ENCODE data around the gene TSPEAR.
"Not testable (repeated sequence)": the region's sequence is repeated elsewhere in the genome, so short reads cannot be mapped to it uniquely, and the experiment has no call there.

TSPEAR gene

DNA sequence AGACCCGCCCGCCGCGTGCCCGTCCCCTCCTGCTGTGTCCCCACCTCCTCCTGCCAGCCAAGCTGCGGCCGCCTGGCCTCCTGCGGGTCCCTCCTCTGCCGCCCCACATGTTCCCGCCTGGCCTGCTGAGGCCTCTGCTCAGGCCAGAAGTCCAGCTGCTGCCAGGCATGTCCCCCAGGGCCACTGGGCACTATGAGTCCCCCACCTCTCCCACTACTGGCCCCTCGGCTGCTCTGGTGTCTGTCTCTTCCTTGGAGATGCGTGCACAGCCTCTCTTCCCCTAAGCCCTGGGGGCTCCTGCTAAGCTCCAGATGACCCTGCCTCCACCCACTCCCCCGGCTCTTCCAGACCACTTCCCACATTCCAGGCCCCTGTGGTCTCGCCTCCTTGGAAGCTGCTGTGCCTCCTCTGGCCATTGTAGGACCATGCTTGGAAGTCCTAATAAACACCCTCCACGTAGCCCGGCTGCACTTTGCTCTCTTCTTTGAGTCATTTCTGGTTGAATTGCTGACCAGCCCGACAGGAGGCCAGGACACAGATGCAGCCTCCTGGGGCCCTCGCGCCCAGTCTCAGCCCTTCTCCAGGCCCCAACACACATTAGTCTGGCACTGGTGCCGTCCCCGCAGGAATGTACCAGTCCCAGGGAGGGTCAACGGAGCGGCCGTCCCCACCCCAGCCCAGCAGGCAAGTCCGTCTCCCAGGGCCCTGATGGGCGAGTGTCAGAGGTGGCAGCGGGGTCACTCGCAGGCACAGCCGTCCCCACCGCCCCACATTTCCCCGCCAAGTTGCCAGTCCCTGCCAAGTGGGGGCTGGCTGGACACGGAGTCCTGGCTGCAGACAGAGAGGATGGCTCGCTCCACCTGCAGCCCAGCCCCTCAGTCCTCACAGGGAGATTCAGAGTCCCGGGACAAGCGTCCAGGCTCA lies 13.3 kb downstream of the TSPEAR start:
- Histone ChIP-seq H4K20me1 (no peaks in the 10 kb centered on the region), H3K9ac (no peak overlapping the region), H3K27me3 (peaks cover 51% of the 10 kb centered on the region), H3K4me2 (no peak overlapping the region), H3K36me3 (no peaks in the 10 kb centered on the region), H3K4me1 (peaks cover 14% of the 10 kb centered on the region), H3K27ac (no peak overlapping the region), H3K9me3 (peaks cover 13% of the 10 kb centered on the region), H3K4me3 (no peak overlapping the region)
- no peak for TF ChIP-seq Cebpa-rat (IDR thresholded peaks at IDR 0.05)

DNA sequence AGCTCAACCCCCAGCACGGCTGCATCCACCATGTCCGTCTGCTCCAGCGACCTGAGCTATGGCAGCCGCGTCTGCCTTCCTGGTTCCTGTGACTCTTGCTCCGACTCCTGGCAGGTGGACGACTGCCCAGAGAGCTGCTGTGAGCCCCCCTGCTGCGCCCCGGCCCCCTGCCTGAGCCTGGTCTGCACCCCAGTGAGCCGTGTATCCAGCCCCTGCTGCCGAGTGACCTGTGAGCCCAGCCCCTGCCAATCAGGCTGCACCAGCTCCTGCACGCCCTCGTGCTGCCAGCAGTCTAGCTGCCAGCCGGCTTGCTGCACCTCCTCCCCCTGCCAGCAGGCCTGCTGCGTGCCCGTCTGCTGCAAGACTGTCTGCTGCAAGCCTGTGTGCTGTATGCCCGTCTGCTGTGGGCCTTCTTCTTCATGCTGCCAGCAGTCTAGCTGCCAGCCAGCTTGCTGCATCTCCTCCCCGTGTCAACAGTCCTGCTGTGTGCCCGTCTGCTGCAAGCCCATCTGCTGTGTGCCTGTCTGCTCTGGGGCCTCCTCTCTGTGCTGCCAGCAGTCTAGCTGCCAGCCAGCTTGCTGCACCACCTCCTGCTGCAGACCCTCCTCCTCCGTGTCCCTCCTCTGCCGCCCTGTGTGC lies 14.1 kb downstream of the TSPEAR start, which contains the start of gene KRTAP10-12:
KRTAP10-12 (plus strand) TSS at position 1 of the 639 bp plus-strand sequence; CDS start at position 31, 30 bp downstream.
- not testable (repeated sequence) for H3K4me2 ChIP-seq, H3K36me3 ChIP-seq, H3K9ac ChIP-seq, H3K4me3 ChIP-seq, H3K27ac ChIP-seq, H4K20me1 ChIP-seq
- Histone ChIP-seq H3K9me3 (peaks cover 20% of the 10 kb centered on the region), H3K4me1 (peaks cover 14% of the 10 kb centered on the region), H3K27me3 (peaks cover 43% of the 10 kb centered on the region)

GRCh38 chr21:44696572-44696971 lies 14.8 kb downstream of the TSPEAR start:
- Histone ChIP-seq H3K9me3 (peaks cover 21% of the 10 kb centered on the region), H3K4me2 (no peak overlapping the region), H3K9ac (no peak overlapping the region), H3K4me1 (peaks cover 14% of the 10 kb centered on the region), H3K27ac (no peak overlapping the region), H3K4me3 (no peak overlapping the region), H3K36me3 (no peaks in the 10 kb centered on the region), H3K27me3 (peaks cover 36% of the 10 kb centered on the region), H4K20me1 (no peaks in the 10 kb centered on the region)
- TF ChIP-seq Cebpa-rat (IDR thresholded peaks at IDR 0.05) = no peak

DNA sequence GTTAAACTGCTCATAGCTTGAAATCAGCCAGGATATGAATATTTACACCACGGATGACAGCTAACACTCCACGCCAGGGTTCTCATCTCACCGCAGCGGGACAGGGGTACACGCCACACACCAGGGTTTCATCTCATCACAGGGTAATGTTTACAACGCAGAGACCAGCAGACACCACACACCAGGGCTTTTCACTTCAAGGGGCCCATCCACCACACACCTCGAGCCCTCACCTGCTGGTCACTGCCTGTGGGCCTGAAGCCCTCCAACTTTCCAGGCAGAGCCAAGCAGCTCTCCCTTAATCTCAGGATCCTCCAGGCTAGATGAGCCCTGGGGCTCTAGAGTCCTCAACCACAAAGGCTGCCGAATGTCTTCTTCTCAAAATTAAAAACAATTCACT lies 15.7 kb downstream of the TSPEAR start:
- Histone ChIP-seq H3K4me2 (no peak overlapping the region), H3K27me3 (peaks cover 31% of the 10 kb centered on the region)

GRCh38 chr21:44695184-44695583 lies 16.2 kb downstream of the TSPEAR start:
- no peak for TF ChIP-seq Cebpa-rat (IDR thresholded peaks at IDR 0.05)
- Histone ChIP-seq H3K9me3 (peaks cover 21% of the 10 kb centered on the region), H4K20me1 (no peaks in the 10 kb centered on the region), H3K27me3 (peaks cover 28% of the 10 kb centered on the region), H3K4me3 (no peak overlapping the region), H3K9ac (no peak overlapping the region), H3K4me2 (no peak overlapping the region), H3K36me3 (no peaks in the 10 kb centered on the region), H3K4me1 (peaks cover 3% of the 10 kb centered on the region), H3K27ac (no peak overlapping the region)

More for the DNA sequence above, 15.7 kb downstream of the TSPEAR start:
- H3K27ac ChIP-seq = no peak overlapping the region
- H3K9ac ChIP-seq = no peak overlapping the region
- H3K36me3 ChIP-seq = no peaks in the 10 kb centered on the region
- no peak overlapping the region for H3K4me3 ChIP-seq
- H3K9me3 ChIP-seq = peaks cover 21% of the 10 kb centered on the region
- H4K20me1 ChIP-seq = no peaks in the 10 kb centered on the region
- TF ChIP-seq Cebpa-rat (IDR thresholded peaks at IDR 0.05) = no peak
- H3K4me1 ChIP-seq = peaks cover 8% of the 10 kb centered on the region

- H3K36me3 ChIP-seq = no peaks in the 10 kb centered on the region
- no peak overlapping the region for H3K4me3 ChIP-seq
- peaks cover 21% of the 10 kb centered on the region for H3K9me3 ChIP-seq
- H3K9ac ChIP-seq = no peak overlapping the region
- H4K20me1 ChIP-seq = no peaks in the 10 kb centered on the region
- no peak overlapping the region for H3K27ac ChIP-seq
- no peaks in the 10 kb centered on the region; the same call in 1 of the 2 replicates for H3K4me1 ChIP-seq
- peaks cover 24% of the 10 kb centered on the region for H3K27me3 ChIP-seq
- TF ChIP-seq Cebpa-rat (IDR thresholded peaks at IDR 0.05) = no peak
- no peak overlapping the region for H3K4me2 ChIP-seq
These were observed 16.6 kb downstream of the TSPEAR start for GRCh38 chr21:44694776-44695175.

DNA sequence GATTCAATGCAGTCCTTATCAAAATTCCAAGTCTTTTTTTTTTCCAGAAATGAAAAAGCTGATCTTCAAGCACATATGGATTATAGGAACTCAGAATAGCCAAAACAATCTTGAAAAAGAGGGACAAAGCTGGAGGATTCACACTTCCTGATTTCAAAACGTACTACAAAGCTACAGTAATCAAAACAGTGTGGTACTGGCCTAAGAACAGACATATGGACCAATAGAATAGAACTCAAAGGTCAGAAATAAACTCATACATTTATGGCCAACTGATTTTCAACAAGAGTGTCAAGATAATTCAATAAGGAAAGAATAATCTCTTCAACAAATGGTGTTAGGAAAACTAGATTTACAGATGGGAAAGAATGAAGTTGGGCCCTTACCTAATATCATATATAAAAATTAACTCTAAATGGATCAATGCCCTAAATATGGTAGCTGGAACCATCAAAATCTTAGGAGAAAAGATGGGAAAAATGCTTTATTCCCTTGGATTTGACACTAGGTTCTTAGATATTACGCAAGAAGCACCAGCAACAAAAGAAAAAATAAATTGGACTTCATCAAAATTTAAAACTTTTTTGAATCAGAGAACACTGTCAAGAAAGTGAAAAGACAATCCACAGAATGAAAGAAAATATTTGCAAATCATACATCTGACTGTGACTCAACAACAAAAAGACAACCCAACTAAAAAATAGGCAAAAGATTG lies 18.4 kb downstream of the TSPEAR start:
- peaks cover 21% of the 10 kb centered on the region for H3K9me3 ChIP-seq
- H3K4me3 ChIP-seq = no peak overlapping the region
- H3K27ac ChIP-seq = no peak overlapping the region
- H3K27me3 ChIP-seq = peaks cover 6% of the 10 kb centered on the region
- H3K36me3 ChIP-seq = no peaks in the 10 kb centered on the region
- H3K9ac ChIP-seq = no peak overlapping the region
- H4K20me1 ChIP-seq = no peaks in the 10 kb centered on the region
- no peaks in the 10 kb centered on the region for H3K4me1 ChIP-seq
- TF ChIP-seq Cebpa-rat (IDR thresholded peaks at IDR 0.05) = peak; percentile 57; the same call in 1 of the 2 replicates
- no peak overlapping the region for H3K4me2 ChIP-seq

DNA sequence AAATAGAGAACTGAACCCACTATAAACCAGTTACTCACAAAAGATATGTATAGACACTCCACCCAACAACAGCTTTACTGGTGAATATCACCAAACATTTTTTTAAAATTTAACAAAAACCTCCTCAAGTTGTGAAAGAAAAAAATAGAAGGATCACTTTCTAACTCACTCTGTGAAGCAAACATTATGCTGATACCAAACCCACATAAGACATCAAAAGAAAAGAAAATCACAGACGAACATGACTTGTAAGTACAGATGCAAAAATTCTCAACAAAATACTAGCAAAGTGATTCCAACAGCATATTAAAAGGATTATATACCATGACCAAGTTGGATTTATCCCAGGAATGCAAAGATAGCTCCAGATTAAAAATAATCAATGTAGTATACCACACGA lies 19.7 kb downstream of the TSPEAR start:
- Histone ChIP-seq H4K20me1 (no peaks in the 10 kb centered on the region), H3K4me2 (no peak overlapping the region), H3K4me1 (no peaks in the 10 kb centered on the region), H3K36me3 (no peaks in the 10 kb centered on the region), H3K27ac (no peak overlapping the region), H3K27me3 (no peaks in the 10 kb centered on the region), H3K9me3 (peaks cover 21% of the 10 kb centered on the region), H3K4me3 (no peak overlapping the region), H3K9ac (no peak overlapping the region)
- no peak for TF ChIP-seq Cebpa-rat (IDR thresholded peaks at IDR 0.05)

DNA sequence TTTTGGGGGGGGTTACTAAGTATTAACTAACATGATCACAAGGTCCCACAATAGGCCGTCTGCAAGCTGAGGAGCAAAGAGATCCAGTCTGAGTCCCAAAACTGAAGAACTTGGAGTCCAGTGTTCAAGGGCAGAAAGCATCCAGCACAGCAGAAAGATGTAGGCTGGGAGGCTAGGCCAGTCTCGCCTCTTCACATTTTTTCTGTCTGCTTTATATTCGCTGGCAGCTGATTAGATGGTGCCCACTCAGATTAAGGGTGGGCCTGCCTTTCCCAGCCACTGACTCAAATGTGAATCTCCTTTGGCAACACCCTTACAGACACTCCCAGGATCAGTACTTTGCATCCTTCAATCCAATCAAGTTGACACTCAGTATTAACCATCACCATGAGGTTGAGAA lies 21.6 kb downstream of the TSPEAR start:
- not testable (repeated sequence) for H3K27ac ChIP-seq, H3K4me1 ChIP-seq, H3K27me3 ChIP-seq, H3K4me2 ChIP-seq, H3K4me3 ChIP-seq, H4K20me1 ChIP-seq, H3K36me3 ChIP-seq, H3K9ac ChIP-seq
- peaks cover 21% of the 10 kb centered on the region for H3K9me3 ChIP-seq

DNA sequence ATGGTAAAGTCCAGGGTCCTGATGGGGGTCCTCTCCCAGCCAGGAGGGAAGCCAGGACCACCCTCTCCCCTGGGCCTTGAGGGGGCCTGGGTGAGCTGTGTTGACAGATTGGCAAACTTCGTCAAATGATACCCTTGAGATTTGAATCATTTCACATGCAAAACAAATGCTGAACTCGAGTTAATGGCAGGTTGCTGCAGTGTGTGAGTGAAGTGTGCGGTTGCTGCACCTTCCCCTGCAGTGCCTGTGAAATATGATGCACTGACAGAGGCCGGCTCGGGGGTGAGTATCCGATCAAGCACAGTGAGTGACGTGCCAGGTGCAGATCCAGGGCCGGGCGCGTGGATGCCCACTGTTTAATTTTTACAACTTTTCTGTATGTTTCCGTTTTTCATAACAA lies 23.7 kb downstream of the TSPEAR start:
- H3K9me3 ChIP-seq = peaks cover 4% of the 10 kb centered on the region
- no peak overlapping the region for H3K4me3 ChIP-seq
- no peak for TF ChIP-seq Cebpa-rat (IDR thresholded peaks at IDR 0.05)
- H3K4me1 ChIP-seq = no peaks in the 10 kb centered on the region
- H3K9ac ChIP-seq = no peak overlapping the region
- no peak overlapping the region for H3K27ac ChIP-seq
- no peaks in the 10 kb centered on the region for H3K27me3 ChIP-seq
- no peak overlapping the region for H3K4me2 ChIP-seq
- H4K20me1 ChIP-seq = no peaks in the 10 kb centered on the region
- no peaks in the 10 kb centered on the region for H3K36me3 ChIP-seq

Measured in BLaER1 (cell line).